HG02763 (cell line): ENCODE results near the gene EFNB1.

Experiments
- ATAC-seq: cut with Tn5 transposase; IDR thresholded peaks from one replicate; pipeline ENCODE4 v1.9.1; 2021; ENCODE audit warnings: mild to moderate bottlenecking, moderate library complexity; ENCODE audit not compliant: unreplicated experiment

EFNB1 gene

DNA sequence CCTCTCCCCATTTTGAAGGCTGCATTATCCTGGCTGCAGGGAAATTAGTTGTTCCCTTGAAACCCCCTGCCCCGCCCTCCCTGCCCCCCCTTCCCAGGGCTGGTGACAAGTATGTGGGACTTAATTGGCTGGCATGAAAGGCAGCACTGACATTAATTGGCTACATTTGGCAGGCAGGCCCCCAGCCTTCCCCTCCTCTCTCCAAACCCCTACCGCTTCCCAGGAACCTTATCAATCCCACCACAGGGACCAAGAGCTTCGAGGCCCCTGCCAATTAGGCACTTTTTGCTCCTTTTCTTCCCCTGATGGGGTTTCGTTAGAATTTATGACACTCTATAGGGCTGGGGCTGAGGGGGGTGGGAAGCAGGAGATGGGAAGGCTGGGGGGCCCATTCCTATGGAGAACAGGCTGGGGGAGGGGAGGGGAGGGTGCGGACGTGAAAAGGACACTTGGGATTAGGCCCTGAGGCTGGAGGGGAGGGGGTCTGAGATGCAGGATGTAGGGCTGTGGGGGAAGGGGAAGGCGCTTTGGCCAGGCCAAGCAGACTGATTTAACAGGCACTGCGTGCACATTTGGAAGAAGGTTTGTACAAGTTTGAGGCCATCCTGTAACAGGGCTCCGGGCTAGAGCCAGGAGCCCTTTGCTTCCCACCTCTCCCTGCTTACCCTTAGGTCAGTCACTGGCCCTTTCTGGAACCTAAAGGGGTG is 52.2 kb downstream of the EFNB1 start:
- no peak for ATAC-seq

DNA sequence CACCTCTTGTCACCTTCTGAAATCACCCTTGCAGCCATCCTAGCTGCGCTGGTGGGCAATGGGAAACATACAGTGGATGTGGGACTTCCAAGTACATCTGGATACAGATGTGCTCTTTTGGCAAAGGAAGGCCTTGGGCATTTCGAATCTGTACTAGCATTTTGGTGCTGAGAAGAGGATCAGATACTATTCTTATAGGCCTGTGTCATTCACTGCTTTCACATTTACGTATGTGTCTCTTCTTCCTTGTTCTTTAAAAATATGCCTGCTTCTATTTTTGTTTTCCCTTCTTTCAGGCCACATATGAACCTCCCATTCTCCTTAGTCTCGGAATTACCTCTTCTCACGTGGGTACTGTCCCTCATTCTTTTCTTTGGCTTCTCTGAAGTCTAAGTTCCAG is 53.1 kb downstream of the EFNB1 start:
- no peak for ATAC-seq

DNA sequence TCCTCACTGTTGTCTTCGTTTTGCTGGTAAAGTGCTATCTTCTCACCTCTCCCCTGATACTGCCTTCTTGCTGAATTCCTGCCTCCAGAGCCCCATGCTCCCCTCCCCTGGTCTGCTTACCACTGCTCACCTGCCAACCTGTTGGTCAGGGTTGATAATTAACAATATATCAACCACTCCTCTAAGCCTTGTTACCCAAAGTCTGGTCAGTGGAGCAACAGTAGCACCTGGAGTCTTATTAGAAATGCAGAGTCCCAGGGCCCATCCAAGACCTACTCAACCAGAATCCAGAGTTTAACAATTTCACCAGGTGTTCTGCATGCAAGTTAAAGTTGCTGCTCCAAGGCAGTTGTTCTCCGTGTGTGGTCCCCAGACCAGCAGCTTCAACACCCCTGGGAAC is 55.0 kb downstream of the EFNB1 start:
- no peak for ATAC-seq

DNA sequence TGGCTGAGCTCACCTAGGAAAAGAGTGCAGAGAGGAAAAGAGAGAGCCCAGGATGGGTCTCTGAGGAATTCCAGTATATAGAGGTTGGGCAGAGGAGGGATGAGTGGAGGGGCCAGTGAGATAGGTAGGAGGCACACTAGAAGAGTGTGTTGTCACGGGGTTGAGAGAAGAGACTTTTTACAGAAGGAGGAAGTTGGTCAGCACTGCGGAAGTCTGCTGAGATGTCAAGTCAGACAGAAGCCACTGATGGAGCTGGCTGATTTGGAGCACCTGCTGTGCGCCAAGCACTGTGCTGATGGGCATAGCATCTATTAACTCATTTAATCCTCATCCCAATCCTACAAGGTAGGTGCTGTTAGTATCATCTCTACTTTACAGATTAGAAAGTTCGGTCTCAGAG is 60.4 kb downstream of the EFNB1 start:
- ATAC-seq: no peak
